AG09309 (cell line): Measurements from ENCODE around the gene TMCC2.

ENCODE experiments used
- DNase-seq: peaks from one replicate; pipeline ENCODE4 v3.0.0-alpha.2; 2010; ENCODE audit warnings: low read depth
- H3K4me3 ChIP-seq: 2 replicates; pipeline ENCODE4 v1.5.1; 2011; ENCODE audit warnings: mild to moderate bottlenecking, low read depth, low read length, moderate library complexity; ENCODE audit not compliant: control insufficient read depth
- CTCF ChIP-seq: IDR thresholded peaks from 2 replicates; pipeline ENCODE4 v1.5.1; 2011; ENCODE audit warnings: mild to moderate bottlenecking, low read depth, low read length, inconsistent platforms; ENCODE audit not compliant: insufficient read depth, control insufficient read depth; ENCODE audit errors: missing control alignments

TMCC2 gene

GRCh38 chr1:205187420-205187819, 40.3 kb upstream of the TMCC2 start:
- TF ChIP-seq CTCF = no peak
- H3K4me3 ChIP-seq = no peak overlapping the region
- no peak for DNase-seq

GRCh38 chr1:205188098-205188497, 39.6 kb upstream of the TMCC2 start:
- DNase-seq = no peak
- H3K4me3 ChIP-seq = no peak overlapping the region
- no peak for TF ChIP-seq CTCF

GRCh38 chr1:205188596-205188995, 39.1 kb upstream of the TMCC2 start:
- H3K4me3 ChIP-seq = no peak overlapping the region
- TF ChIP-seq CTCF = no peak
- DNase-seq = no peak

- no peak for DNase-seq
- TF ChIP-seq CTCF = no peak
- H3K4me3 ChIP-seq = no peak overlapping the region
Measured at GRCh38 chr1:205189131-205189530, 38.6 kb upstream of the TMCC2 start.

GRCh38 chr1:205190845-205191577, 36.7 kb upstream of the TMCC2 start:
- H3K4me3 ChIP-seq = no peak overlapping the region
- no peak for TF ChIP-seq CTCF
- no peak for DNase-seq

GRCh38 chr1:205191622-205192021, 36.1 kb upstream of the TMCC2 start:
- no peak overlapping the region for H3K4me3 ChIP-seq
- no peak for TF ChIP-seq CTCF
- no peak for DNase-seq
